GM21528 (cell line): Measurements from ENCODE around the gene KCNQ5.

Experiments used
- ATAC-seq: cut with Tn5 transposase; IDR thresholded peaks from one replicate; pipeline ENCODE4 v1.9.1; 2021; ENCODE audit warnings: mild to moderate bottlenecking, moderate library complexity; ENCODE audit not compliant: unreplicated experiment, low FRiP score

The KCNQ5 gene

GRCh38 chr6:72672906-72673305 lies 51.0 kb downstream of the KCNQ5 start:
- no peak for ATAC-seq

DNA sequence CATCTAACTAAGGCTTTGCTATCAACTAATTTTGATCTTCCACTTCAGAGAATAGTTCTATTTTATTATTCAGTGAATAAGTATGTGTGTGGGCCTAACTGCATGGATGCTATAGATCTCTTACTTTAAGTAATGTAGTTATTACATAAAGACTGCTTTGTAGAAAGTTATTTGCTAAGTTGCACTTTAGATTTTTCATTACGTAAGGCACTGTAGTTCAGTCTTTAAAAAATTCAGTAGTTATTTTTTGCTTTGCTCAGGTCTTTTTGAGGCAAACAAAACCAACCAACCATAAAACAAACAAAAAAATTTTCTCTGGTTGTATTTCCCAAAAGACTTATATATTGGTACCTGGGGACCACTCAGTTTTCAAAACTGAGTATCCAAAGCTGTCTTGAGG lies 53.0 kb downstream of the KCNQ5 start:
- no peak for ATAC-seq

- ATAC-seq: no peak
These were observed 53.5 kb downstream of the KCNQ5 start for GRCh38 chr6:72675396-72675795.

DNA sequence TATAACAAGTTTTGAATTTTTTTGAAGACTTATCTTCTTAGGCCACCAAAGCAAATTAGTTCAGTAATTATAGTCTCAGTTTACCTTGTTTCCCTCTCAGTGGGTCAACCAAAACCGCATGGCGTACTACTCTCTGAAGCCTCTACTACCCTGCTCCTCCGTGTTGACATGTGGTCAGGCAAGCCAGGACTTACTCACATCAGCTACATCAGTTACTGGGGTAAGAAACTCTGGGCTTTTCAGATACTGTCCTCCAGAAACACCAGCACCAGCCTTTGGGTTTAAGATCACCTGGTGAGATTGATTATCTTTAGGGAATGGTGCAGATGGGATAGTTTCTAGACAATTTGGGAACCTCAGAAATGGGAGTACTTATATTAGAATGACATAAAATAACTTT lies 55.1 kb downstream of the KCNQ5 start:
- no peak for ATAC-seq

GRCh38 chr6:72677740-72678139 lies 55.9 kb downstream of the KCNQ5 start:
- ATAC-seq: no peak

- ATAC-seq: peak; percentile 93
These were observed 61.9 kb downstream of the KCNQ5 start for GRCh38 chr6:72683797-72684196.

DNA sequence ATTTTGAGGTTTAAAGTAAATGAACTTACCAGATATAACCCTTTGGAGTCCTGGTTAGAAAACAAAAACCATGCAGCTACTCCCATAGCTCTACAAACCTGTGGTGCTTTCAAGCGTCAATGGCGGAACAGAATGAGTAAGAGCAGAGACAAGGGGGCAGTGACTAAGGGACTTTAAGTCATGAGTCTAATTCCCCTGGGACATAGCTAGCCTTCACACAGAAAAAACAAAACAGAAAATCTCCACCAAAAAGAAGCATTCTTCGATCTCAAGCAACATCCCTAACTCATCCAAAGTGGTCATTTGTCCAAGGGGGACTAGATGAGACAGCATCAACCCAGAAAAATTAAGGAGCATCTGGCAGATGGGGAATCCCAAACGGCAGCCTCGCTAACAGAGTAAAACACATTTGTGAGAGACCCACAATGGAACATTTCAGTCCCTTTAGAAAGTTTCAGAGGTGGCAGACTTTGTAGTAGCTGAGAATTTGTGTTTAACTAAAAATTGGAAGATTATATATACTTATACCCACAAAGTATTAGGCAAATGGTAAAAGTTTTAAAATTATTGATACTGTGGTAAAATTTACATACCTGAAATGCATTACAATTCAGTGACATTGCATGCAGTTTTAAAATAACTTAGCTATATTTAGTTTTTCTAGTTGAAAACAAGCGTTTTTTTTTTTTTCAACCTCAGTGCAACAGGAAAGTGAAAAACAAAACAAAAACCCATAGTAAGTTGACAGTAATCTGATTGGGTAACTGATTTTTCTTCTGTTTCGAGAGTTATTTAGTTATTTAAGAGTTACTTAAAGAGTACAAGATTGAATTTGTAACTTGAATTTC lies 67.5 kb downstream of the KCNQ5 start:
- peak; percentile 85 for ATAC-seq

- no peak for ATAC-seq
These were observed 69.4 kb downstream of the KCNQ5 start for GRCh38 chr6:72691249-72691648.

DNA sequence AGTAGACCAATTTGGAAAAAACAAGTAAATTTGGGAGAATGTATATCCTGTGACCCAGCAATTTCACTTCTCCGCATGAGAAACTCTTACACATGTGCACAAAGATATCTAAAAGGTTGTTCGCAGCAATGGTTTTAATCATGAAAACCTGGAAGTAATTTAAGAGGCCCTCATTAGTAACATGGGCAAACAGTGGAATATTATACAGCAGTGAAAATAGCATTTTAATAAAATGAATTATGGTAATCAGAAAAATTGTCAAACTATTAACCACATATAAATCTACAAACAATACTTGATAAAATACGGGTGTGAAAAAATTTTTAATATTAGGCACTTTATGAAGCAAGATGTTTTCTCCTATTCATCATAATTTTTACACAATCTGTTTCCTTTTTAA lies 74.2 kb downstream of the KCNQ5 start:
- ATAC-seq: no peak

- no peak for ATAC-seq
These were observed 77.3 kb downstream of the KCNQ5 start for GRCh38 chr6:72699159-72699558.

DNA sequence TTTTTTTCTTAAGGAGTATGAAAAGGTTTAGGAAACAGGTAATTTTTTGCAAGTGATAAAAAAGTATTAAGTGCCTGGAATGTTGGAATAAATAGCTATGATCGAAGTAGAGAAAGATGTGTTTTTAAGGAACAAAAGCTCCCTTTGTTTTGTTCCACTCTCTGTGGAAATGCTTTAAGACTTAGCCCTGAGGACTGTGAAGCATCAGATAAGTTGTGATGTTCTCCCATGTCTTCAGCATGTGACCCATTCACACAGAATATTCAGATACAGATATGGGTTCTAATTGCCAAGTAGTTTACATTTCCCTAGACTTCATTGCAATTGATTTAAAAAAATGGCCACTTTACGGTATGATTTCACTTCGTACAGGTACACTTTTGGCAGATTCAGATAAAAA lies 80.6 kb downstream of the KCNQ5 start:
- no peak for ATAC-seq

- ATAC-seq: no peak
These were observed 81.2 kb downstream of the KCNQ5 start for GRCh38 chr6:72703093-72703492.

GRCh38 chr6:72704979-72705378 lies 83.1 kb downstream of the KCNQ5 start:
- no peak for ATAC-seq

GRCh38 chr6:72709431-72709830 lies 87.6 kb downstream of the KCNQ5 start:
- ATAC-seq: no peak

- ATAC-seq: no peak
These were observed 89.9 kb downstream of the KCNQ5 start for GRCh38 chr6:72711731-72712130.

GRCh38 chr6:72712910-72713309 lies 91.0 kb downstream of the KCNQ5 start:
- ATAC-seq: no peak

DNA sequence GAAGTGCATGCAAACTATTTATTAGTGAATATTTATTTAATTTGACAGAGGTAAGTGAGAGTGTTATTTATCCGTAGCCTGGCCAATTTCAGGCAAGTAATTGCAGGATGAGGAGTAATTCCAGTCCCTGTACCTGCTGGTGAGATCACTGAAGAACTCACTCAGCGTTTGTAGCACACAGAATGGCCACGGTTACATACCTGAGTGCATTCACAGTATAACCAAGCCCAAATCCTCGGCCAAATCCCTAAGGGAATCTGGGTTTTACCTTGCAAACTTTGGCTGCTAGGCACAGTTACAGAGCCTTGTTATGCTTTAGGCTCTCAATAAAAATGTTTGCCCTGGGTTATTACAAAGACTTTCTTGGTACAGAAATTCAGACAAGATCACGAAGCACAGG lies 93.3 kb downstream of the KCNQ5 start:
- ATAC-seq: no peak

DNA sequence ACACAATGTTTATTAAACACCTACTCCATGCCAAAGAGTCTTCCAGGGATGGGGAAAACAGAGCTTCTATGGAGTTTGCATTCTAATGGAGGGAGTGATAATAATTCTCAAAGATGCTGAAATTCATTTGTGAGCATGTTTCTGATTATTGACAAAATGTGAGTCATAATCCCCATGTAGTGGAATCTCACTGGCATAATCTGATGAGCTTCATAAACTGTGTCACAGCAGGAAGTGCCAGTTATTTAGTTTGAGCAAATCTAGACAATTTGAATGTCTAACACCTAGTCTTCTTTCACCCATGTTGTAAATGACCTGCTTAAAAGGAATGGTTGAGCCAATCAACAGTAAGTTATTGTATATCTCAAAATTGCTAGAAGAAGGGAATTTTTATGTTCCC lies 95.1 kb downstream of the KCNQ5 start:
- no peak for ATAC-seq

DNA sequence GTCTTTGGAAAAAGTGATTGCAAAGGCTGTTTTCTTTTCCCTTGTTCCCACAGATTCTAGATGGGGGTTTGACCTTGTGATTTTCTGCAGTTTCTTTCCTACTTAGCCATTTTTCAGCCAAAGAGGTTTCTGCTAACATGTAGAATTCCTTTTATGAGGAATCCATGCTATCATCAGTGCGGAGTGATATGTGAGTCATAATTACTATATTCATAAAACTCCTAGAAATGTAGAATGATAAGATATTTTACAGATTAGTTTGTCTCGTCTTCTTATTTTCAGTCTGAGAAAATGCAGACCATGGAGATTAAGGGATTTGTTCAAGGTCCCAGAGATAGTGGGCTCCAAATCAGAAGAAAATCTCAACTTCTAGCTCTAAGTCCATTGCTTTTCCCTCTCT lies 98.6 kb downstream of the KCNQ5 start:
- no peak for ATAC-seq

DNA sequence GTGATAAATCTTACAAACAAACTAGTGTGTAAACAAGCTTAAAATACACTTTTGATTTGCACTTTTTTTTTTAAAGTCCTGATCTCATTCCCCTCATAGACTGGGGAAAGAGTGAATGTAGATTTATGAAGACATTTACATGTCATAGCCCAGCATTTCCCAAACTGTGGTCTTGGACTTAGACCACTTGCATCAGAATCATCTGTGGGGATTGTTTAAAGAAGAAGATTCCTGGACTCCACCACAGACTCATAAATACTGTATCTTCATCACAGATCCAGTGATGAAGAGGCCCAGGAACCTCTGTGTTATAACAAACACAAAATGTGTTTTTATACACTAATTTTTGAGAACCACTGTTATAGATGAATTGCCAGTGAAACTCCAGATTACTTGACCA lies 99.5 kb downstream of the KCNQ5 start:
- no peak for ATAC-seq

DNA sequence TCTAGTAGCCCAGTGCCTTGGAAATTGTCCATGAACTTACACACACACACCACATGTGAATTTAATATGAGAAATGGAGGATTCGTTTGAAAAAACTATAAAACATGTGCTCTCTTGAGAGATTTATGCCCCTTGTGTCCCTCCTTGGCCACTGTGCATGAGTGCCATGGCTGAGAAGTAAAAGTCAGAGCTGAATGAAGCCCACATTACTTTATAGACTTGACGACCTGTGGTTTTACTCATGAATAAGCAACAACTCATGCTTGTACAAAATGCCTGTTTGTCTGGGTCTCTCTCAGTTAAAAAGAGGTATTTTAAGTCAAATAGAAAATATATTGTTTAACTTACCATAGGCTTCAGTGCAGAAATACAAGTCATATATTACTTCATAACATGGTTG lies 102.7 kb downstream of the KCNQ5 start:
- peak; percentile 81 for ATAC-seq

- no peak for ATAC-seq
These were observed 107.0 kb downstream of the KCNQ5 start for GRCh38 chr6:72728706-72729343.
